IPS-NIHi7 (cell line): ENCODE results near the gene ZRANB2.
A peak's percentile ranks its signal among the peaks of the same experiment; 100 is the strongest.

Source experiments
- DNase-seq: peaks from one replicate; pipeline ENCODE4 v3.0.0; 2012; ENCODE audit warnings: mixed read lengths; ENCODE audit errors: extremely low spot score

Gene ZRANB2

GRCh38 chr1:71028981-71029380, 51.9 kb downstream of the ZRANB2 start:
- no peak for DNase-seq

GRCh38 chr1:71027991-71028390, 52.8 kb downstream of the ZRANB2 start:
- no peak for DNase-seq

- DNase-seq = no peak
Observed at GRCh38 chr1:71026093-71026492, 54.7 kb downstream of the ZRANB2 start.

GRCh38 chr1:71023515-71023914, 57.3 kb downstream of the ZRANB2 start:
- no peak for DNase-seq

GRCh38 chr1:71019233-71019969, 61.4 kb downstream of the ZRANB2 start:
- peak; percentile 10 for DNase-seq

- no peak for DNase-seq
Observed at GRCh38 chr1:71018791-71019190, 62.0 kb downstream of the ZRANB2 start.

GRCh38 chr1:71015745-71016144, 65.1 kb downstream of the ZRANB2 start:
- no peak for DNase-seq

- DNase-seq = no peak
Observed at GRCh38 chr1:71014178-71014579, 66.7 kb downstream of the ZRANB2 start.
